ENCODE data around the gene PPP1R9B.
A peak's percentile ranks its signal among the peaks of the same experiment; 100 is the strongest.

The PPP1R9B gene

DNA sequence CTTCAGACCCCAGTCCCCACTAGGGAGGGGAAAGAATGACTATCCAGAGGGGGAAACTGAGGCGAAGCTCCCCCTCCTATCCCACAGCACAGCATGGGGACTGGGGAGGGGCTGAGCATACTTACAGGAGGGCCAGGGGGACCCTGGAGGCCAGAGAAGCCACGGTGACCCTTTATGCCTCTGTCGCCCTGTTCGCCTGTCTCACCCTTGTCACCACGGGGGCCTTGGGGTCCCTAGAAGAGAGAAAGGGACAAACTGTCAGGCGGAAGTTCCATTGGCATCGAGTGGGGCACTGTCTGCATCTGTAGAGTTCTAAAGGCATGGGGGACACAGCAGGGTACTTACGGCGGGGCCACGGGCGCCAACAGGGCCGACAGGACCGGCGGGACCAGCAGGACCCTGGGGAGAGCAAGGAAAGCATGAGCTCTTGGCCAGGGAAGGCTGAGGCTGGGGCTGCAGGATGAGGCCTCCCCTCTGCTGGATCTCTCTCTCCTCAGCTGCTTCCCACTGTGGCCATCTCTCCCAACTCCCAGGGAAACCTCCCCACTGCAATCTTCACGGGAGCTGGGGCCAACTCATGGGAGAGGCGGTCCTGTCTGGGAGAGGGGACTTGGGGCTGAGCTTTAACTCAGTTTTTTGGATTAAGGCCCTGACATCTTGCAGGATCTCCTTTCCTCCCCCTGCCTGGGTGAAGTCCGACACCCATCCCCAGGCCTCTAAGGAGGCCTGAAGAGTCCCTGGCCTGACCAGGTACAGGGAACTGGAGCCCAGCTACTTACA lies 37.5 kb upstream of the PPP1R9B start:
- H3K4me3 ChIP-seq (replicated peaks in 1 of 2; ENCODE audit: low read depth in 2 of 2, low read length in 2 of 2): no peak overlapping the region
- TF ChIP-seq, protein P1, sequence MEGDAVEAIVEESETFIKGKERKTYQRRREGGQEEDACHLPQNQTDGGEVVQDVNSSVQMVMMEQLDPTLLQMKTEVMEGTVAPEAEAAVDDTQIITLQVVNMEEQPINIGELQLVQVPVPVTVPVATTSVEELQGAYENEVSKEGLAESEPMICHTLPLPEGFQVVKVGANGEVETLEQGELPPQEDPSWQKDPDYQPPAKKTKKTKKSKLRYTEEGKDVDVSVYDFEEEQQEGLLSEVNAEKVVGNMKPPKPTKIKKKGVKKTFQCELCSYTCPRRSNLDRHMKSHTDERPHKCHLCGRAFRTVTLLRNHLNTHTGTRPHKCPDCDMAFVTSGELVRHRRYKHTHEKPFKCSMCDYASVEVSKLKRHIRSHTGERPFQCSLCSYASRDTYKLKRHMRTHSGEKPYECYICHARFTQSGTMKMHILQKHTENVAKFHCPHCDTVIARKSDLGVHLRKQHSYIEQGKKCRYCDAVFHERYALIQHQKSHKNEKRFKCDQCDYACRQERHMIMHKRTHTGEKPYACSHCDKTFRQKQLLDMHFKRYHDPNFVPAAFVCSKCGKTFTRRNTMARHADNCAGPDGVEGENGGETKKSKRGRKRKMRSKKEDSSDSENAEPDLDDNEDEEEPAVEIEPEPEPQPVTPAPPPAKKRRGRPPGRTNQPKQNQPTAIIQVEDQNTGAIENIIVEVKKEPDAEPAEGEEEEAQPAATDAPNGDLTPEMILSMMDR (IDR thresholded peaks at IDR 0.05; ENCODE audit: low read depth, low read length): no peak
- peak; percentile 56 to 71 for DNase-seq (ENCODE audit: low read depth in 2 of 2)

- H3K4me3 ChIP-seq (replicated peaks in 1 of 2; ENCODE audit: low read depth in 2 of 2, low read length in 2 of 2): no peak overlapping the region
- peak in 1 of 2 donors; percentile 75 for DNase-seq (ENCODE audit: low read depth in 2 of 2)
- TF ChIP-seq, protein P1 (IDR thresholded peaks at IDR 0.05; ENCODE audit: low read depth, low read length): no peak
Observed at GRCh38 chr17:50187394-50187725, 36.9 kb upstream of the PPP1R9B start.

DNA sequence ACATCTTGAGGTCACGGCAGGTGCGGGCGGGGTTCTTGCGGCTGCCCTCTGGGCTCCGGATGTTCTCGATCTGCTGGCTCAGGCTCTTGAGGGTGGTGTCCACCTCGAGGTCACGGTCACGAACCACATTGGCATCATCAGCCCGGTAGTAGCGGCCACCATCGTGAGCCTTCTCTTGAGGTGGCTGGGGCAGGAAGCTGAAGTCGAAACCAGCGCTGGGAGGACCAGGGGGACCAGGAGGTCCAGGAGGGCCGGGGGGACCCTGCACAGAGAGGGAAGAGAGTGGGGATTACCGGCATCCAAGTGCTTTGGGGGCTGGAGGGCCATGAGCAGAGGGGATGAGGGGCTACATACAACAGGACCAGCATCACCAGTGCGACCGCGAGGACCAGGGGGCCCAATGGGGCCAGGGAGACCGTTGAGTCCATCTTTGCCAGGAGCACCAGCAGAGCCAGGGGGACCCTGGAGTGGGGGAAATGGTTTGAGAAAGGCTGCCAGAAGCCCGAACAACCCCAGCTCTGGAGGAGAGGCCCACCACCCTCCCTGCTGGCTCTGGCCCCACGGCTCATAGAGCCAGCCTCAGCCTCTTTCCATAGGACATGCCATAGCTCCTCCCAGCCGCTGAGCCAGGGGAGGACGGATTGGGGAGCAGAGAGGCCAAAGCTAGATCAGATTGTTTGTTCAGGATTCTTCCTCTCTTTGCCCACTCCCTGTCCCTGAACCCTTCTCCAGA lies 36.4 kb upstream of the PPP1R9B start:
- TF ChIP-seq, protein P1 (IDR thresholded peaks at IDR 0.05; ENCODE audit: low read depth, low read length): no peak
- H3K4me3 ChIP-seq (replicated peaks in 1 of 2; ENCODE audit: low read depth in 2 of 2, low read length in 2 of 2): no peak overlapping the region
- DNase-seq (ENCODE audit: low read depth in 2 of 2): peak; percentile 72 to 76

DNA sequence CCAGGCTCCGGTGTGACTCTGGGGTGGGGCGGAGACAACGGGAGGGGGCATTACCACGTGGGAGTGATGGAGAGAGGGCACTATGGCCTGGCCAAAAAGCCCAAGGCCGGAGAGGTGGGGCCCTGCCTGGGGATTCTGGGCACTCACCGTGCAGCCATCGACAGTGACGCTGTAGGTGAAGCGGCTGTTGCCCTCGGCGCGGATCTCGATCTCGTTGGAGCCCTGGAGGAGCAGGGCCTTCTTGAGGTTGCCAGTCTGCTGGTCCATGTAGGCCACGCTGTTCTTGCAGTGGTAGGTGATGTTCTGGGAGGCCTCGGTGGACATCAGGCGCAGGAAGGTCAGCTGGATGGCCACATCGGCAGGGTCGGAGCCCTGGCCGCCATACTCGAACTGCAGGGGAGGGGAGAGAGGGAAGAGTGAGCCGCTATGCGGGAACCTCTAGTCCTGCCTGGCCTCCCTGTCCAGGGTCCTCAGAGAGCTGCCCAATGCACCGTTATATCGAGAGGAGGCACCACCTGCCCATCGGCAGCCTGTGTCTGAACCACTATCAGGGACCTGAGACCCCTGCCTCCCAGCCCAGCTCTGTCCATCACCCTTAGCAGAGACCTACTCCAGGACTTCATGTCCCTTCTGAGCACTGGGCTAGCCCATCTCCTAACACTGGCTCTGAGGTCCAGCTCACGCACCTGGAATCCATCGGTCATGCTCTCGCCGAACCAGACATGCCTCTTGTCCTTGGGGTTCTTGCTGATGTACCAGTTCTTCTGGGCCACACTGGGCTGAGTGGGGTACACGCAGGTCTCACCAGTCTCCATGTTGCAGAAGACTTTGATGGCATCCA lies 35.4 kb upstream of the PPP1R9B start:
- TF ChIP-seq, protein P1 (IDR thresholded peaks at IDR 0.05; ENCODE audit: low read depth, low read length): no peak
- peak overlapping the region in 1 of 2 donors; percentile 3 for H3K4me3 ChIP-seq (replicated peaks in 1 of 2; ENCODE audit: low read depth in 2 of 2, low read length in 2 of 2)
- DNase-seq (ENCODE audit: low read depth in 2 of 2): peak; percentile 47 to 58

DNA sequence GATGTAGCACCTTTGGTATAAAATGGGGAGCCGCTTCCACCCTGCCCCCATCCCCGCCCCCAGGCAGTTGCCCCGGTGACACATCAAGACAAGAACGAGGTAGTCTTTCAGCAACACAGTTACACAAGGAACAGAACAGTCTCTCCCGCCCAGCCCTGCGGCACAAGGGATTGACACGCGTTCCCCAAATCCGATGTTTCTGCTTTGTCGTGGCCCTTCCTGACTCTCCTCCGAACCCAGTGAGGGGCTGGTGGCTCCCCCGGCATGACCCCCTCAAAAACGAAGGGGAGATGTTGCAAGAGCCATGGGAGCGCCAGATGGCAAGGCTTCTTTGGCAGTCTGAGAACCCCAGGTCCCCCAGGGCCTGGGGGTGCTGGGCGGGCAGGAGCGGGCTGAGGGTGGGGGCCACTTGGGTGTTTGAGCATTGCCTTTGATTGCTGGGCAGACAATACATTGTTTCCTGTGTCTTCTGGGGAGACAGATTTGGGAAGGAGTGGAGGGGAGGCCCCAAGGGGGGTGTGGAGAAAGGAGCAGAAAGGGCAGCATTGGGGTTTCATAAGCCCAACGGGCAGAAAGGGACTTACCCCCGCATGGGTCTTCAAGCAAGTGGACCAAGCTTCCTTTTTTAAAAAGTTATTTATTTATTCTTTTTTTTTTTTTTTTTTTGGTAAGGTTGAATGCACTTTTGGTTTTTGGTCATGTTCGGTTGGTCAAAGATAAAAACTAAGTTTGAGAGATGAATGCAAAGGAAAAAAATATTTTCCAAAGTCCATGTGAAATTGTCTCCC lies 34.3 kb upstream of the PPP1R9B start:
- peak; percentile 58 to 72 for DNase-seq (ENCODE audit: low read depth in 2 of 2)
- TF ChIP-seq, protein P1 (IDR thresholded peaks at IDR 0.05; ENCODE audit: low read depth, low read length): no peak
- H3K4me3 ChIP-seq (replicated peaks in 1 of 2; ENCODE audit: low read depth in 2 of 2, low read length in 2 of 2): no peak overlapping the region

- TF ChIP-seq, protein P1 (IDR thresholded peaks at IDR 0.05; ENCODE audit: low read depth, low read length): peak; percentile 27
- DNase-seq (ENCODE audit: low read depth in 2 of 2): peak in 1 of 2 donors; percentile 45
- no peak overlapping the region for H3K4me3 ChIP-seq (replicated peaks in 1 of 2; ENCODE audit: low read depth in 2 of 2, low read length in 2 of 2)
Observed at GRCh38 chr17:50184064-50184463, 33.6 kb upstream of the PPP1R9B start.
